Measurements from ENCODE around the gene ARHGAP4. TPM values are rescaled to one million over a fixed set of nuclear protein-coding genes. Genes with fewer than 3 reads are reported as not detected.

The ARHGAP4 gene
- total and polyA plus RNA-seq, 10 donors: 176 to 713 (median 269) TPM

DNA sequence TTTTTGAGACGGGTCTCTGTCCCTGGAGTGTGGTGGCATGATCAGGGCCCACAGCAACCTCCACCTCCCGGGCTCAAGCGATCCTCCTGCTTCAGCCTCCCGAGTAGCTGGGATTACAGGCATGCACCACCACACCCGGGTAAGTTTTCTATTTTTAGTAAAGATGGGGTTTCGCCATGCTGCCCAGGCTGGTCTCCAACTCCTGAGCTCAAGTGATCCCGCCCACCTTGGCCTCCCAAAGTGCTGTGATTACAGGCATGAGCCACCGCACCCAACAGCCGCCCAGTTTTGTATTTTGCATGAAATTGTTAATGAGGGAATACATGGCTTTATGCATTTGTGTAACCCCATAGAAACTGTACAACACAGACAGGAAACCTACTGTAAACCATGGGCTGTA lies 2.8 kb upstream of the ARHGAP4 start:
- TF ChIP-seq, protein P1, sequence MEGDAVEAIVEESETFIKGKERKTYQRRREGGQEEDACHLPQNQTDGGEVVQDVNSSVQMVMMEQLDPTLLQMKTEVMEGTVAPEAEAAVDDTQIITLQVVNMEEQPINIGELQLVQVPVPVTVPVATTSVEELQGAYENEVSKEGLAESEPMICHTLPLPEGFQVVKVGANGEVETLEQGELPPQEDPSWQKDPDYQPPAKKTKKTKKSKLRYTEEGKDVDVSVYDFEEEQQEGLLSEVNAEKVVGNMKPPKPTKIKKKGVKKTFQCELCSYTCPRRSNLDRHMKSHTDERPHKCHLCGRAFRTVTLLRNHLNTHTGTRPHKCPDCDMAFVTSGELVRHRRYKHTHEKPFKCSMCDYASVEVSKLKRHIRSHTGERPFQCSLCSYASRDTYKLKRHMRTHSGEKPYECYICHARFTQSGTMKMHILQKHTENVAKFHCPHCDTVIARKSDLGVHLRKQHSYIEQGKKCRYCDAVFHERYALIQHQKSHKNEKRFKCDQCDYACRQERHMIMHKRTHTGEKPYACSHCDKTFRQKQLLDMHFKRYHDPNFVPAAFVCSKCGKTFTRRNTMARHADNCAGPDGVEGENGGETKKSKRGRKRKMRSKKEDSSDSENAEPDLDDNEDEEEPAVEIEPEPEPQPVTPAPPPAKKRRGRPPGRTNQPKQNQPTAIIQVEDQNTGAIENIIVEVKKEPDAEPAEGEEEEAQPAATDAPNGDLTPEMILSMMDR (IDR thresholded peaks at IDR 0.05 in 8 of 11, conservative IDR thresholded peaks at IDR 0.05 in 3 of 11): no peak
- TF ChIP-seq POLR2AphosphoS5 (IDR thresholded peaks at IDR 0.05) (no peak), POLR2A (IDR thresholded peaks at IDR 0.05) (no peak)
- peak overlapping the region; percentile 51 to 99 (median 95) for H3K27ac ChIP-seq
- intact Hi-C loops (cut with DNase I; ENCODE audit: low total_unique reads): no loop called here
- peak overlapping the region in 6 of 8 donors; percentile 5 to 71 (median 38) for H3K4me3 ChIP-seq
- whole genome bisulfite sequencing, 5 donors: 23 to 57% (median 44%) methylated on average over 9 of the region's 9 CpGs
- no peaks in the 10 kb centered on the region for H3K9me3 ChIP-seq
- peaks cover 0 to 44% (median 11%) of the 10 kb centered on the region in 6 donors for H3K36me3 ChIP-seq
- peaks cover 0 to 2% (median 0%) of the 10 kb centered on the region in 7 donors for H3K27me3 ChIP-seq (replicated peaks in 1 of 7)
- H3K4me1 ChIP-seq: peaks cover 18 to 85% (median 66%) of the 10 kb centered on the region in 6 donors
- peak; percentile 72 for DNase-seq

DNA sequence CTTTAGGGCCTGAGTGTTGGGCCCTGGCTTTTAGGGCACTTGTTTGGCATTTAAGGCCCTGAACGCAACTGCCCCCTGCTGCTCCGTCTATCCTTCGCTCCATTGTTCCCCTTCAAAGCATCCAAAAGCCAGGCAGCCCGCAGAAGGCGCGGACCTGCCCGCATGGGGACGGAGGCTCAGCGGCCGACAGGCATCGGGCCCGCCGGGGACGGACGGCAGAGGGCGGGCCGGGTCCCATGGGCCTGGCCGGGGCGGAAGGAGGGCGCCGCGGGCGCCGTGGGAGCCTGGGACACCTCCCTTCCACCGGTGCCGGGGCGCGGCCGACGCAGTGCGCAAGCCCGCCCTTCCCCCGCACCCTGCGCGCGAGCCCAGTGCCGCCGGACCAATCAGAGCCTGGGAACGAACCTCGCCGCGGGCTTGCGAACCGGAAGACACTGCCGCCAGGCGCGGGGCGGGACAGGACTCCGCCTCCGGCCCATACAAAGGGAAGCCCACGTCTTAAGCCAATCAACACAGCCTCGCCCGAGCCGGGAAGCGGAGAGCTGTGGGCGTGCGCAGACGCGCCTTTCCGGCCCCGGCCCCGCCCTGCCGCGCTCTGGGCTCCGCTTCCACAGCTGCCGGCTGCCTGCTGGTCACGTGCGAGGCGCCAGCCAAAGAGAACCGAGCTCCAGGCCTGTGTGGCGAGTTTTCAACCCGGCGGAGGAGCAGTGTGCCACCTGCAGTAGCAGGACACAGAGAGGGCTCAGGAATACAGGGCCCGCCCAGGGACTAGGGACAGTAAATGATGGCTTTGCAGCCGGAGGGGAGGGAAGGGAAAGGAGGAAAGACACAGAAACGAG lies 2.1 kb upstream of the ARHGAP4 start:
- Histone ChIP-seq H3K27ac (peak overlapping the region; percentile 92 to 99 (median 97)), H3K4me3 (peak overlapping the region; percentile 30 to 71 (median 52)), H3K36me3 (peaks cover 0 to 39% (median 9%) of the 10 kb centered on the region in 6 donors), H3K27me3 (replicated peaks in 1 of 7) (peaks cover 0 to 6% (median 0%) of the 10 kb centered on the region in 7 donors), H3K9me3 (no peaks in the 10 kb centered on the region), H3K4me1 (peaks cover 16 to 85% (median 66%) of the 10 kb centered on the region in 6 donors)
- intact Hi-C loops (cut with DNase I; ENCODE audit: low total_unique reads): no loop called here
- TF ChIP-seq POLR2AphosphoS5 (IDR thresholded peaks at IDR 0.05): peak; percentile 89 to 94 (median 92)
- TF ChIP-seq POLR2A (IDR thresholded peaks at IDR 0.05): peak; percentile 35 to 83 (median 35)
- TF ChIP-seq, protein P1 (IDR thresholded peaks at IDR 0.05 in 8 of 11, conservative IDR thresholded peaks at IDR 0.05 in 3 of 11): peak in 5 of 11 experiments; percentile 12 to 40 (median 22)
- peak; percentile 99 for DNase-seq
- 0 to 20% (median 1%) methylated on average over 10 to 76 of the region's 76 CpGs for WGBS, 5 donors

DNA sequence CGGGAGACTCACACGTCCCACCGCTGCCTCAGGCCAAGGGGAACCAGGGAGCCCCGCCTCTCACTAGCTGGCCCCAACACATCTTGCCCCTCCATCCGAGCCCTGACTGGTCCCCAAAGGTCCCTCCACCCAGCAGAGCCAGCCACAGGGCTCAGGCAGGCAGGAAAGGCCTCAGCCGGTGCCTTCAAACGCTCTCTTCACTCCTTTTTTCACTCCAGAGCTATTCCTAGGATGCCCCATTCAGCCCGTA lies 1.5 kb upstream of the ARHGAP4 start:
- peaks cover 19 to 85% (median 68%) of the 10 kb centered on the region in 6 donors for H3K4me1 ChIP-seq

More for the DNA sequence above, 1.5 kb upstream of the ARHGAP4 start:
- H3K4me3 ChIP-seq: peak overlapping the region; percentile 30 to 71 (median 52)
- TF ChIP-seq POLR2AphosphoS5 (IDR thresholded peaks at IDR 0.05) (no peak), POLR2A (IDR thresholded peaks at IDR 0.05) (no peak)
- TF ChIP-seq, protein P1 (IDR thresholded peaks at IDR 0.05 in 8 of 11, conservative IDR thresholded peaks at IDR 0.05 in 3 of 11): no peak
- H3K27ac ChIP-seq: peak overlapping the region; percentile 92 to 99 (median 97)
- H3K9me3 ChIP-seq: no peaks in the 10 kb centered on the region
- no peak for DNase-seq
- H3K36me3 ChIP-seq: peaks cover 0 to 34% (median 7%) of the 10 kb centered on the region in 6 donors
- 0 to 19% (median 1%) methylated on average over 1 to 8 of the region's 8 CpGs for WGBS, 5 donors
- peaks cover 0 to 7% (median 0%) of the 10 kb centered on the region in 7 donors for H3K27me3 ChIP-seq (replicated peaks in 1 of 7)
- intact Hi-C loops (cut with DNase I; ENCODE audit: low total_unique reads): no loop called here
